ENCODE data around the gene CDH2.

DNA sequence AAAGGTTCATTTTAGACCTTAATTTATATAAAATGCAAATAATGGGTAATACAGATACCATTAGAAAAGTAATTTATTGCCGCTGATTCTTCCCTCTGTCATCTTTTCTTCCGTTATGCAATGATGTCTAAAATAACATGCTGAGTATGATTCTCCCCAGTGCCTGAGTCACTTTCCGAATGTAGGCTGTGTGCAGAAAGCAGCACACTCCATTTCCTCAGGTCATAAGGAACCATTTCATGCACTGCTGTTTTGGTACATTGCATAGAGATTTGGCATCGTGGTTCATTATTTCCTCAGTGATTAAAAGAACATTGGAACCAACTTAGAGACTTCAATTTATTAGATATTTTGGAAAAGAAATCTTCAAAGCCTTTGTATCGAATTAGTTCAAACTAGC, 173.5 kb downstream of the CDH2 start:
- TF ChIP-seq SIN3A (IDR thresholded peaks at IDR 0.05; ENCODE audit: borderline replicate concordance, insufficient read depth, low read depth, low read length) = no peak
- TF ChIP-seq, protein P1, sequence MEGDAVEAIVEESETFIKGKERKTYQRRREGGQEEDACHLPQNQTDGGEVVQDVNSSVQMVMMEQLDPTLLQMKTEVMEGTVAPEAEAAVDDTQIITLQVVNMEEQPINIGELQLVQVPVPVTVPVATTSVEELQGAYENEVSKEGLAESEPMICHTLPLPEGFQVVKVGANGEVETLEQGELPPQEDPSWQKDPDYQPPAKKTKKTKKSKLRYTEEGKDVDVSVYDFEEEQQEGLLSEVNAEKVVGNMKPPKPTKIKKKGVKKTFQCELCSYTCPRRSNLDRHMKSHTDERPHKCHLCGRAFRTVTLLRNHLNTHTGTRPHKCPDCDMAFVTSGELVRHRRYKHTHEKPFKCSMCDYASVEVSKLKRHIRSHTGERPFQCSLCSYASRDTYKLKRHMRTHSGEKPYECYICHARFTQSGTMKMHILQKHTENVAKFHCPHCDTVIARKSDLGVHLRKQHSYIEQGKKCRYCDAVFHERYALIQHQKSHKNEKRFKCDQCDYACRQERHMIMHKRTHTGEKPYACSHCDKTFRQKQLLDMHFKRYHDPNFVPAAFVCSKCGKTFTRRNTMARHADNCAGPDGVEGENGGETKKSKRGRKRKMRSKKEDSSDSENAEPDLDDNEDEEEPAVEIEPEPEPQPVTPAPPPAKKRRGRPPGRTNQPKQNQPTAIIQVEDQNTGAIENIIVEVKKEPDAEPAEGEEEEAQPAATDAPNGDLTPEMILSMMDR (IDR thresholded peaks at IDR 0.05) = no peak
